GM19099 (cell line): Measurements from ENCODE around the gene KLHL22.

Experiments used
- POLR2A ChIP-seq: IDR thresholded peaks from 3 replicates; pipeline ENCODE4 v1.6.1; 2011; ENCODE audit warnings: low read depth; ENCODE audit not compliant: insufficient read length; ENCODE audit errors: extremely low read depth

The KLHL22 gene

GRCh38 chr22:20494978-20495860, at the start of gene KLHL22:
TSS of gene KLHL22 (minus strand) at chr22:20495795. CDS start at chr22:20489211, 6,584 bp downstream.
- TF ChIP-seq POLR2A, result peak; percentile 54

GRCh38 chr22:20542736-20543135, 47.1 kb upstream of the KLHL22 start:
- no peak for TF ChIP-seq POLR2A

GRCh38 chr22:20542055-20542454, 46.5 kb upstream of the KLHL22 start:
- no peak for TF ChIP-seq POLR2A

- no peak for TF ChIP-seq POLR2A
These were observed 42.4 kb upstream of the KLHL22 start for GRCh38 chr22:20537983-20538382.

GRCh38 chr22:20537325-20537756, 41.7 kb upstream of the KLHL22 start:
- no peak for TF ChIP-seq POLR2A

- no peak for TF ChIP-seq POLR2A
These were observed 41.2 kb upstream of the KLHL22 start for GRCh38 chr22:20536590-20537324.

- no peak for TF ChIP-seq POLR2A
These were observed 38.3 kb upstream of the KLHL22 start for GRCh38 chr22:20533879-20534265.

- TF ChIP-seq POLR2A, result no peak
These were observed 37.7 kb upstream of the KLHL22 start for GRCh38 chr22:20533095-20533878.

GRCh38 chr22:20532256-20532993, 36.8 kb upstream of the KLHL22 start:
- no peak for TF ChIP-seq POLR2A

- TF ChIP-seq POLR2A, result no peak
These were observed 36.0 kb upstream of the KLHL22 start for GRCh38 chr22:20531404-20532201.

GRCh38 chr22:20531154-20531403, 35.5 kb upstream of the KLHL22 start:
- no peak for TF ChIP-seq POLR2A

GRCh38 chr22:20530368-20531153, 35.0 kb upstream of the KLHL22 start:
- TF ChIP-seq POLR2A, result no peak

- no peak for TF ChIP-seq POLR2A
These were observed 32.9 kb upstream of the KLHL22 start for GRCh38 chr22:20528405-20528978.
